ENCODE results near the gene ORAI1.
"Not testable (repeated sequence)": the region's sequence is repeated elsewhere in the genome, so short reads cannot be mapped to it uniquely, and the experiment has no call there.

ORAI1 gene

GRCh38 chr12:121651320-121651719 is 25.0 kb downstream of the ORAI1 start:
- no peak for DNase-seq

GRCh38 chr12:121652767-121653497 is 26.6 kb downstream of the ORAI1 start:
- no peak for DNase-seq

- no peak for DNase-seq
These were observed 27.7 kb downstream of the ORAI1 start for GRCh38 chr12:121653999-121654398.

- DNase-seq = no peak
These were observed 29.8 kb downstream of the ORAI1 start for GRCh38 chr12:121656122-121656521.

- DNase-seq = no peak
These were observed 31.1 kb downstream of the ORAI1 start for GRCh38 chr12:121657305-121658008.

- not testable (repeated sequence) for DNase-seq
These were observed 35.2 kb downstream of the ORAI1 start for GRCh38 chr12:121661353-121662105.

- no peak for DNase-seq
These were observed 37.2 kb downstream of the ORAI1 start for GRCh38 chr12:121663610-121663929.

GRCh38 chr12:121666829-121667228 is 40.5 kb downstream of the ORAI1 start:
- not testable (repeated sequence) for DNase-seq

- DNase-seq = no peak
These were observed 42.6 kb downstream of the ORAI1 start for GRCh38 chr12:121668750-121669520.

- DNase-seq = no peak
These were observed 43.2 kb downstream of the ORAI1 start, which contains the start of gene MORN3 for GRCh38 chr12:121669521-121669900. MORN3 (minus strand) TSS chr12:121669654; CDS start chr12:121669483, 171 bp downstream.

GRCh38 chr12:121673013-121673511 is 46.7 kb downstream of the ORAI1 start:
- DNase-seq = peak; percentile 12

GRCh38 chr12:121676190-121676589 is 49.9 kb downstream of the ORAI1 start:
- no peak for DNase-seq

- DNase-seq = no peak
These were observed 52.0 kb downstream of the ORAI1 start for GRCh38 chr12:121678305-121678704.

GRCh38 chr12:121678716-121679300 is 52.5 kb downstream of the ORAI1 start:
- no peak for DNase-seq

- DNase-seq = not testable (repeated sequence)
These were observed 53.4 kb downstream of the ORAI1 start for GRCh38 chr12:121679661-121680197.

GRCh38 chr12:121688966-121689365 is 62.6 kb downstream of the ORAI1 start:
- DNase-seq = no peak

GRCh38 chr12:121689430-121689829 is 63.1 kb downstream of the ORAI1 start:
- DNase-seq = no peak

Data from NCI-H2029 treated with DMSO at 0.1 percent for 48 hours (cell line).